Glutamatergic neuron (in vitro differentiated cells): ENCODE results near the gene AVP. TPM values are rescaled to one million over a fixed set of nuclear protein-coding genes. Genes with fewer than 3 reads are reported as not detected.
"Not testable (repeated sequence)": the region's sequence is repeated elsewhere in the genome, so short reads cannot be mapped to it uniquely, and the experiment has no call there.

ENCODE experiments used
- DNase-seq: peaks from one replicate; pipeline ENCODE4 v3.0.0; 2022
- H3K27ac Mint-ChIP-seq: one replicate; pipeline ENCODE4 v1.8.0; 2020; ENCODE audit warnings: mild to moderate bottlenecking, mixed read lengths, inconsistent platforms; ENCODE audit not compliant: unreplicated experiment
- H3K27me3 Mint-ChIP-seq: one replicate; pipeline ENCODE4 v1.8.0; 2020; ENCODE audit warnings: mild to moderate bottlenecking, moderate library complexity, mixed read lengths, inconsistent platforms; ENCODE audit not compliant: unreplicated experiment
- H3K36me3 Mint-ChIP-seq: one replicate; pipeline ENCODE4 v1.8.0; 2020; ENCODE audit warnings: mild to moderate bottlenecking, mixed read lengths, inconsistent platforms; ENCODE audit not compliant: unreplicated experiment
- H3K4me1 Mint-ChIP-seq: one replicate; pipeline ENCODE4 v1.8.0; 2020; ENCODE audit warnings: mild to moderate bottlenecking, low read depth, mixed read lengths, inconsistent platforms; ENCODE audit not compliant: unreplicated experiment
- H3K4me3 Mint-ChIP-seq: one replicate; pipeline ENCODE4 v1.8.0; 2020; ENCODE audit warnings: mild to moderate bottlenecking, mixed read lengths, inconsistent platforms; ENCODE audit not compliant: unreplicated experiment
- H3K9me3 Mint-ChIP-seq: one replicate; pipeline ENCODE4 v1.8.0; 2020; ENCODE audit warnings: mild to moderate bottlenecking, moderate library complexity, mixed read lengths, inconsistent platforms; ENCODE audit not compliant: unreplicated experiment
- total RNA-seq: library from RNA; stranded (reverse); fragmentation: NEBNext Ultra II Directional; extraction: Animal tissue kit (Norgen Biotek cat#: 25700); gene quantifications from one replicate; pipeline ENCODE4 v1.2.1, GENCODE V29; 2021; ENCODE audit not compliant: unreplicated experiment
- TF ChIP-seq, protein P1 (sequence below): fragments of 200-600 bp; sonication (generic); IDR thresholded peaks from one replicate; pipeline ENCODE4 v1.5.0; 2021; ENCODE audit not compliant: partially characterized antibody, unreplicated experiment

The AVP gene
- total RNA-seq, 1 donor from 2014 or later, result not detected

DNA sequence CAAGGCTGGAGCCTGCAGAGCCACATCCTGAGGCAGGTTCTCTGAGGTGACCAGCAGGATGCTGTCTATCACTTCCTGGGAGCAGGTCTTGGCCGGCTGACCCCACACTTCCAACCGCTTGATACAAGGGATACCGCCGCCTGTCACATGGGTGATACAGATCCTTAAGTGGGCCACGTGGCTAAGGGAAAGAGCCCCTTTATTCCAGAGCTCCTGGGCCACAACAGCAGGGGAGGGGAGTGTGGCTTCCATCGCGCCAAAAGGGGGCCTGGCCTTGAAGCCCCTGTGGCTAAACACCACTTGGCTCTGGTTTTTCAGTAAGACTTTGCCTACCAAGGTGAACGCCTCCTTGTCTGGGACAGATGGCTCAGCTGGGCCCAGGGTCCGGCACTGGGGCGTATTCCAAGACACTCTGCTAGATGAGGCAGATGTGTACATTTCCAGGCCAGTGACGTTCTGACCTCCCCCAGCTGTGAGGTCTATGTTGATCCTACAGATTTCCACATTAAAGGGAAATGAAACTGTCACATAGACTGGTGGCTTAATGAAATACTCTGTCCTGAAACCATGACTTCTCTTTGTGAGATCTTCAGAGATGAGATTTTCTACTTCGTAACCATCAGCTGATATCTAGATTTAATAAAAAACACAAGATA lies 37.6 kb upstream of the AVP start:
- Mint-ChIP-seq H3K27me3 (peaks cover 4% of the 10 kb centered on the region), H3K9me3 (peaks cover 23% of the 10 kb centered on the region), H3K4me1 (peaks cover under 1% of the 10 kb centered on the region), H3K27ac (no peak overlapping the region), H3K4me3 (no peak overlapping the region), H3K36me3 (peaks cover 32% of the 10 kb centered on the region)
- TF ChIP-seq, protein P1, sequence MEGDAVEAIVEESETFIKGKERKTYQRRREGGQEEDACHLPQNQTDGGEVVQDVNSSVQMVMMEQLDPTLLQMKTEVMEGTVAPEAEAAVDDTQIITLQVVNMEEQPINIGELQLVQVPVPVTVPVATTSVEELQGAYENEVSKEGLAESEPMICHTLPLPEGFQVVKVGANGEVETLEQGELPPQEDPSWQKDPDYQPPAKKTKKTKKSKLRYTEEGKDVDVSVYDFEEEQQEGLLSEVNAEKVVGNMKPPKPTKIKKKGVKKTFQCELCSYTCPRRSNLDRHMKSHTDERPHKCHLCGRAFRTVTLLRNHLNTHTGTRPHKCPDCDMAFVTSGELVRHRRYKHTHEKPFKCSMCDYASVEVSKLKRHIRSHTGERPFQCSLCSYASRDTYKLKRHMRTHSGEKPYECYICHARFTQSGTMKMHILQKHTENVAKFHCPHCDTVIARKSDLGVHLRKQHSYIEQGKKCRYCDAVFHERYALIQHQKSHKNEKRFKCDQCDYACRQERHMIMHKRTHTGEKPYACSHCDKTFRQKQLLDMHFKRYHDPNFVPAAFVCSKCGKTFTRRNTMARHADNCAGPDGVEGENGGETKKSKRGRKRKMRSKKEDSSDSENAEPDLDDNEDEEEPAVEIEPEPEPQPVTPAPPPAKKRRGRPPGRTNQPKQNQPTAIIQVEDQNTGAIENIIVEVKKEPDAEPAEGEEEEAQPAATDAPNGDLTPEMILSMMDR, result no peak
- DNase-seq, result no peak

- no peak for DNase-seq
- Mint-ChIP-seq H3K27me3 (peaks cover 4% of the 10 kb centered on the region), H3K36me3 (peaks cover 32% of the 10 kb centered on the region), H3K9me3 (peaks cover 20% of the 10 kb centered on the region), H3K27ac (no peak overlapping the region), H3K4me1 (no peaks in the 10 kb centered on the region), H3K4me3 (no peak overlapping the region)
- TF ChIP-seq, protein P1, result no peak
These were observed 36.9 kb upstream of the AVP start for GRCh38 chr20:3121271-3121911.

DNA sequence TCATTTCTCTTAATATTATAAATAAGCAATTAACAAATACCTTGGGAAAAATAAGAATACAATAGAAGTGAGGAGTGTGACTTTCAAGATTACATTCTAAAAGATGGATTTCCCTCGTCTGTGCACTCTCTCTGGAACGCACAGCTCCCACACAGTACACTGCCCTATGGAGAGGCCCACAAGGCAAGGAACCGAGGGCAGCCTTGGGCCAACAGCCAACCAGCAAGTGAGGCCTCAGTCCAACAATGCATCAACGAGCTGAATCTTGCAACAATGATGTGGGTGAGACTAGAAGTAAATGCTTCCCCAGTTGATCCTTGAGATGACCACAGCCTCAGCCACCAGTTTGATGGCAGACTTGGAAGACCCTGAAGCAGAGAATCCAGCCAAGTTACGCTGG lies 34.5 kb upstream of the AVP start:
- peaks cover 3% of the 10 kb centered on the region for H3K4me1 Mint-ChIP-seq
- peaks cover 3% of the 10 kb centered on the region for H3K27me3 Mint-ChIP-seq
- no peak overlapping the region for H3K4me3 Mint-ChIP-seq
- H3K36me3 Mint-ChIP-seq, result peaks cover 32% of the 10 kb centered on the region
- H3K9me3 Mint-ChIP-seq, result peaks cover 17% of the 10 kb centered on the region
- no peak for DNase-seq
- no peak overlapping the region for H3K27ac Mint-ChIP-seq
- TF ChIP-seq, protein P1, result no peak

DNA sequence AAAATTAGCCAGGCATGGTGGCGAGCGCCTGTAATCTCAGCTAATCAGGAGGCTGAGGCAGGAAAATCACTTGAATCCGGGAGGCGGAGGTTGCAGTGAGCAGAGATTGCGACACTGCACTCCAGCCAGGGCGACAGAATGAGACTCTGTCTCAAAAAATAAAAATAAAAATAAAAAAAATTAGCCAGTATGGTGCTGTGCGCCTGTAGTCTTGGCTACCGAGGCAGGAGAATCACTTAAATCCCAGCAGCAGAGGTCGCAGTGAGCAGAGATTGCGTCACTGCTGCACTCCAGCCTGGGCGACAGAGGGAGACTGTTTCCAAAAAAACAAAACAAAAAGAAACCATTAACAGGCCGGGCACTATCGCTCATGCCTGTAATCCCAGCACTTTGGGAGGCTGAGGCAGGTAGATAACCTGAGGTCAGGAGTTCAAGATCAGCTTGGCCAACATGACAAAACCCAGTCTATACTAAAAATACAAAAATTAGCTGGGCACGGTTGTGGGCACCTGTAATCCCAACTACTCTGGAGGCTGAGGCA lies 33.4 kb upstream of the AVP start:
- peaks cover 24% of the 10 kb centered on the region for H3K36me3 Mint-ChIP-seq
- H3K27me3 Mint-ChIP-seq, DNase-seq, H3K4me3 Mint-ChIP-seq, H3K27ac Mint-ChIP-seq, H3K4me1 Mint-ChIP-seq: not testable (repeated sequence)
- peaks cover 12% of the 10 kb centered on the region for H3K9me3 Mint-ChIP-seq

GRCh38 chr20:3116341-3116740 lies 31.8 kb upstream of the AVP start:
- Mint-ChIP-seq H3K36me3 (peaks cover 8% of the 10 kb centered on the region), H3K27me3 (peaks cover 3% of the 10 kb centered on the region), H3K4me3 (no peak overlapping the region), H3K27ac (no peak overlapping the region), H3K9me3 (peaks cover 6% of the 10 kb centered on the region), H3K4me1 (peaks cover 9% of the 10 kb centered on the region)
- DNase-seq, result no peak
- TF ChIP-seq, protein P1, result no peak
